Dermis blood vessel endothelial cell (primary cell): ENCODE results near the gene VIM. TPM values are rescaled to one million over a fixed set of nuclear protein-coding genes. Genes with fewer than 3 reads are reported as not detected.
"Not testable (repeated sequence)": the region's sequence is repeated elsewhere in the genome, so short reads cannot be mapped to it uniquely, and the experiment has no call there.

Experiments used
- DNase-seq: peaks from one replicate; pipeline ENCODE4 v3.0.0; 2010
- total RNA-seq: library from RNA; depleted of rRNA; stranded (reverse); fragments of >200 nt; gene quantifications from 2 replicates; pipeline ENCODE4 v1.2.3, GENCODE V29; 2014

Gene VIM
- total RNA-seq, 1 donor from 2014 or later: 4,841 TPM

- DNase-seq: peak; percentile 90
Observed at GRCh38 chr10:17257466-17258321, 29.7 kb downstream of the VIM start.

- no peak for DNase-seq
Observed at GRCh38 chr10:17262502-17262901, 34.5 kb downstream of the VIM start.

DNA sequence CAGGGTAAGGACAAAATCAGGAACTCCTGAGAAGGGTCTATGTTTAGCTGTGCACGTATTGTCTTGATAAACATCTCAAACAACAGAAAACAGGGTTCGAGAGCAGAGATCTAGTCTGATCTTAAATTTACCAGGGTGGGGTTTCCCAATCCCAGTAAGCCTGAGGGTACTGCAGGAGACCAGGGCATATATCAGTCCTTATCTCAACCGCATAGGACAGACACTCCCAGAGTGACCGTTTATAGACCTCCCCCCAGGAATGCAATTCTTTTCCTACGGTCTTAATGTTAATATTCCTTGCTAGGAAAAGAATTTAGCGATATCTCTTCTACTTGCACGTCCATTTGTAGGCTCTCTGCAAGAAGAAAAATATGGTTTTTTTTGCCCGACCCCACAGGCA is 35.5 kb downstream of the VIM start:
- no peak for DNase-seq

GRCh38 chr10:17265468-17265867 is 37.4 kb downstream of the VIM start:
- no peak for DNase-seq

- DNase-seq: not testable (repeated sequence)
Observed at GRCh38 chr10:17266549-17266948, 38.5 kb downstream of the VIM start.

- no peak for DNase-seq
Observed at GRCh38 chr10:17272648-17273047, 44.6 kb downstream of the VIM start.

- DNase-seq: peak; percentile 20
Observed at GRCh38 chr10:17273403-17273802, 45.4 kb downstream of the VIM start.

GRCh38 chr10:17276756-17277424 is 48.8 kb downstream of the VIM start:
- DNase-seq: no peak

- no peak for DNase-seq
Observed at GRCh38 chr10:17278607-17279240, 50.7 kb downstream of the VIM start.

- no peak for DNase-seq
Observed at GRCh38 chr10:17282311-17282710, 54.3 kb downstream of the VIM start.

DNA sequence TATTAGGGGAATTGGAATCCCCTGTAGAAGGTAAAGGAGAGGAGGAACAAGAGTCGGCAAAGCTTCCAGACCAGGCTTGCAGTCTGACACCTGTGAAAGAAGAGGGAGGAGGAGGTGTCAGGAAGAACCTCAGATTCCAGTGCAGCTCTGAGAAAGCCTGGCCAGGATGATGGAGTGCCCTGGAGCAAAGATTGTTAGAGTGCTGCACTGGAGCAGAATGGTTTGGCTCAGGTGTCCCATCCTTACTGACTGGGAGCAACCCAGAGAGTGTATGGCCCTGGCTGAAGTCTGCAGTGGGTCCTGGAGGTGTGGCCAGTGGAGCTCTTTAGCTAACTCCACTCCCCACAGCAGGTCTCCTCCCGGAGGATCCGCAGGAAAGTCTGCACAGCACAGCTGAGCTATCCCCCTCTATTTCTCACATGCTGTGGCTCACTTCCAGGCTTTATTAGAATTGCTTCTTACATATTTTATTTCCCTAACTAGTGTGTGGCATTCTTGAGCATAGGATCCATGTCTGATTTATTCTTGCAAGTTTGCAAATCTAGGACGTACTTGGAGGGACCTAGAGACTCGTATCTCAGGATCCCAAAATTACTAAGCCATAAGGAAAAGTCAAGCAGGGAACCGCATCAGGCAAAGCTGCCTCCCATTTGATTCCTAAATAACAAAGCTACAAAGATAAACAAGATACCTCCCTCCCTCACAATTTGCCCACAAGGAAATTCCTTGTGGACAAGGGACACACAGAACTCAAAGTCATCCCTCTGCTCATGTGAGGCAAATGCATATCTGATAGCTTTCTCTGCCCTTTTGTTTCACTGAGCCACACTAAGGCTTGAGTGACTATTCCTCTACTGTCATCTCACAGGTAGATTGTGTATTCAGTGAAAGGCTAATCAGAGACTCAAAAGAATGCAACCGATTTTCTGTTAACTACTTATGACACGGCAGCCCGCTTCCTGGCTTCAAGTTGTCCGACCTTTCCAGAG is 58.8 kb downstream of the VIM start:
- no peak for DNase-seq

Other genes starting within 250 kb of the VIM start
- 6.1 and 27.5 TPM in 2 replicates for gene CUBN, start 98.4 kb upstream of the VIM start, total RNA-seq
- 4.6 and 7.5 TPM in 2 replicates for gene TRDMT1, start 26.6 kb upstream of the VIM start, total RNA-seq
- 0.34 and 2.3 TPM in 2 replicates for gene ST8SIA6, start 226.4 kb downstream of the VIM start, total RNA-seq